Coronary artery (tissue), 2 donors: ENCODE results near the gene AP1S3.

ENCODE experiments used
- DNase-seq: peaks from one replicate; pipeline ENCODE4 v3.0.0-alpha.2; 2017; ENCODE audit warnings: low spot score
- H3K27ac ChIP-seq, 2 donors: fragments of 200-600 bp; sonication (generic); one replicate each; pipeline ENCODE4 v1.5.1; 2016 to 2019
- H3K4me3 ChIP-seq: fragments of 200-600 bp; sonication (generic); 2 replicates; pipeline ENCODE4 v1.5.1; 2016; ENCODE audit warnings: mild to moderate bottlenecking, moderate library complexity
- CTCF ChIP-seq: fragments of 200-600 bp; sonication (generic); IDR thresholded peaks from one replicate; pipeline ENCODE4 v1.5.1; 2019; ENCODE audit warnings: antibody characterized with exemption

AP1S3 gene

GRCh38 chr2:223712642-223713041 lies 124.7 kb downstream of the AP1S3 start:
- Histone ChIP-seq H3K27ac (no peak overlapping the region), H3K4me3 (no peak overlapping the region)
- TF ChIP-seq CTCF = no peak
- DNase-seq = no peak

GRCh38 chr2:223711596-223712326 lies 125.6 kb downstream of the AP1S3 start:
- no peak for TF ChIP-seq CTCF
- H3K4me3 ChIP-seq = no peak overlapping the region

More at GRCh38 chr2:223711596-223712326, 125.6 kb downstream of the AP1S3 start:
- no peak overlapping the region for H3K27ac ChIP-seq
- DNase-seq = no peak
